Stimulated activated naive CD8-positive, alpha-beta T cell treated with anti-CD3 and anti-CD28 coated beads, Interleukin-15, Interleukin-2, amounts not matched to agents 100 ng/mL and 50 ng/mL, for 24 hours (primary cell): Measurements from ENCODE around the gene DYRK2.

Experiments used
- H3K27ac Mint-ChIP-seq: one replicate; pipeline ENCODE4 v1.8.0; 2021; ENCODE audit warnings: mild to moderate bottlenecking, mixed read lengths
- H3K27me3 Mint-ChIP-seq: one replicate; pipeline ENCODE4 v1.8.0; 2021; ENCODE audit warnings: mixed read lengths
- H3K36me3 Mint-ChIP-seq: one replicate; pipeline ENCODE4 v1.8.0; 2021; ENCODE audit warnings: low read depth, mixed read lengths
- H3K4me1 Mint-ChIP-seq: one replicate; pipeline ENCODE4 v1.8.0; 2021; ENCODE audit warnings: low read depth, mixed read lengths
- H3K4me3 Mint-ChIP-seq: one replicate; pipeline ENCODE4 v1.8.0; 2021; ENCODE audit warnings: mild to moderate bottlenecking, mixed read lengths
- H3K9me3 Mint-ChIP-seq: one replicate; pipeline ENCODE4 v1.8.0; 2021; ENCODE audit warnings: mixed read lengths

DYRK2 gene

GRCh38 chr12:67695974-67696373 is 47.4 kb downstream of the DYRK2 start:
- Mint-ChIP-seq H3K27me3 (peaks cover 3% of the 10 kb centered on the region), H3K4me3 (no peak overlapping the region), H3K36me3 (peaks cover 5% of the 10 kb centered on the region), H3K4me1 (peaks cover 83% of the 10 kb centered on the region), H3K9me3 (peaks cover 3% of the 10 kb centered on the region), H3K27ac (no peak overlapping the region)

DNA sequence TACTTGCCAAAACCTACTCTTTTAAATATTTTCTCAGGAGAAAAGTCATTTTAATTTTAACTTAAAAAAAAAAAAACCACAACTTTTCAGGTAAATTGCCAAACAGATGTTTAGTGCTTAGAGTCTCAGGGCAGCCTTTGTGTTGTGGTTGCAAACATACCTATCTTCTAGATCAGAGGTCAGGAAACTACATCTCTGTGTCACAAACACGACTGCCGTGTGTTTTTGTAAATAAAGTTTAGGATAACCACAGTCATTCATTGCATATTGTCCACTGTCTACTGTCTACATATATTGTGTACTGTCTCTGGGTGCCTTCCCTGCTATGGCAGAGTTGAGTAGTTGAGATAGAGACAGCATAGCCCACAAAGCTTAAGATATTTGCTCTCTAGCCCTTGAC is 48.9 kb downstream of the DYRK2 start:
- H3K4me3 Mint-ChIP-seq, result no peak overlapping the region
- no peak overlapping the region for H3K27ac Mint-ChIP-seq
- H3K4me1 Mint-ChIP-seq, result peaks cover 79% of the 10 kb centered on the region
- H3K36me3 Mint-ChIP-seq, result no peaks in the 10 kb centered on the region
- peaks cover 3% of the 10 kb centered on the region for H3K9me3 Mint-ChIP-seq
- H3K27me3 Mint-ChIP-seq, result peaks cover 3% of the 10 kb centered on the region

DNA sequence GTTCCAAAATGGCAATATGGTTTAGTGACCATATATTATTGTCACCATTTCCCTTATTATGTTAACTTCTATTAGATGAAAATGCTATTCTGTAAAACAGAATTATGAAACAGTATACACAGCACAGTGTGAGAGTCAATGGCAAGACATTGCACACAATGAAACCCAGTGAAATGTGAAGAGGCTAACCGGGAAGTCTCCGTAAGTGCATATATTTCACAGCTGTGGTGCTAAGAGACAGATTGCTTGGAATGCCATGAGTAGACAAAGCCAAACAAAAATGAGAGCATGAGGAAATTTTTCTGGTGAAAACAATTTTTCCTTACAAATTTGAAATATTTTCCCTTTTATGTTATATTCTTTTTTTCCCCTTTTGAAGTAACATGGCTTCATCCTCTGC is 49.4 kb downstream of the DYRK2 start:
- H3K9me3 Mint-ChIP-seq, result peaks cover 3% of the 10 kb centered on the region
- H3K27ac Mint-ChIP-seq, result no peak overlapping the region
- peaks cover 77% of the 10 kb centered on the region for H3K4me1 Mint-ChIP-seq
- peaks cover 3% of the 10 kb centered on the region for H3K27me3 Mint-ChIP-seq
- no peaks in the 10 kb centered on the region for H3K36me3 Mint-ChIP-seq
- peak overlapping the region; percentile 72 for H3K4me3 Mint-ChIP-seq

GRCh38 chr12:67698672-67699581 is 50.4 kb downstream of the DYRK2 start:
- Mint-ChIP-seq H3K9me3 (peaks cover under 1% of the 10 kb centered on the region), H3K4me3 (peak overlapping the region; percentile 72), H3K36me3 (no peaks in the 10 kb centered on the region), H3K27me3 (peaks cover under 1% of the 10 kb centered on the region), H3K4me1 (peaks cover 82% of the 10 kb centered on the region), H3K27ac (peak overlapping the region; percentile 34)

GRCh38 chr12:67701121-67701520 is 52.6 kb downstream of the DYRK2 start:
- H3K9me3 Mint-ChIP-seq, result no peaks in the 10 kb centered on the region
- H3K27ac Mint-ChIP-seq, result no peak overlapping the region
- no peak overlapping the region for H3K4me3 Mint-ChIP-seq
- peaks cover 7% of the 10 kb centered on the region for H3K27me3 Mint-ChIP-seq
- peaks cover 65% of the 10 kb centered on the region for H3K4me1 Mint-ChIP-seq
- H3K36me3 Mint-ChIP-seq, result no peaks in the 10 kb centered on the region

- H3K36me3 Mint-ChIP-seq, result no peaks in the 10 kb centered on the region
- H3K4me3 Mint-ChIP-seq, result no peak overlapping the region
- H3K27ac Mint-ChIP-seq, result no peak overlapping the region
- peaks cover 56% of the 10 kb centered on the region for H3K4me1 Mint-ChIP-seq
- peaks cover 7% of the 10 kb centered on the region for H3K27me3 Mint-ChIP-seq
- H3K9me3 Mint-ChIP-seq, result no peaks in the 10 kb centered on the region
Measured at GRCh38 chr12:67702136-67702535, 53.6 kb downstream of the DYRK2 start.

- peaks cover 7% of the 10 kb centered on the region for H3K27me3 Mint-ChIP-seq
- peaks cover 37% of the 10 kb centered on the region for H3K4me1 Mint-ChIP-seq
- H3K27ac Mint-ChIP-seq, result no peak overlapping the region
- H3K4me3 Mint-ChIP-seq, result no peak overlapping the region
- no peaks in the 10 kb centered on the region for H3K36me3 Mint-ChIP-seq
- no peaks in the 10 kb centered on the region for H3K9me3 Mint-ChIP-seq
Measured at GRCh38 chr12:67704071-67704470, 55.5 kb downstream of the DYRK2 start.

- peaks cover 7% of the 10 kb centered on the region for H3K27me3 Mint-ChIP-seq
- no peak overlapping the region for H3K27ac Mint-ChIP-seq
Measured at GRCh38 chr12:67705394-67706370, 57.1 kb downstream of the DYRK2 start.

GRCh38 chr12:67709367-67709954 is 60.9 kb downstream of the DYRK2 start:
- no peaks in the 10 kb centered on the region for H3K9me3 Mint-ChIP-seq
- peaks cover 4% of the 10 kb centered on the region for H3K4me1 Mint-ChIP-seq
- peaks cover 3% of the 10 kb centered on the region for H3K27me3 Mint-ChIP-seq
- H3K36me3 Mint-ChIP-seq, result no peaks in the 10 kb centered on the region
- no peak overlapping the region for H3K27ac Mint-ChIP-seq
- H3K4me3 Mint-ChIP-seq, result no peak overlapping the region

More at GRCh38 chr12:67705394-67706370, 57.1 kb downstream of the DYRK2 start:
- Mint-ChIP-seq H3K36me3 (no peaks in the 10 kb centered on the region), H3K4me3 (no peak overlapping the region), H3K9me3 (no peaks in the 10 kb centered on the region), H3K4me1 (peaks cover 24% of the 10 kb centered on the region)

DNA sequence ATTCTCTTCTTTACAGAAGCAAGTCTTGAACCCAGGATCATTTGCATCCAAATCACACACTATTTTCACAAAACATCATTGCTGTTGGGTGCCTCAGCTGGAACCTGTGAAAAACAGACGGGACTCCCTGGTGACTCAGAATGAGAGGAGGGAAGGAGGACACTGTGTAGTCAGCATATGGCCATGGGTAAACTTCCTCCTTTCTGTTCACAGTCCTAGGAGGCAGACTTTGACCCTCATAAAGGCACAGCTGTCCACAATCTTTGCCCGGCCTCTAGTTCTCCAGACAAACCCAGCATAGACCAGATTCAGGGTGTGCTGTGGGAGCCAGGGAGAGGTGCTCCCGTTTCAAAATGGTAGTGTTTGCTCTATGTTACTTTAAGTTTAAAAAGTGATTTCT is 62.0 kb downstream of the DYRK2 start:
- H3K4me3 Mint-ChIP-seq, result no peak overlapping the region
- H3K27me3 Mint-ChIP-seq, result no peaks in the 10 kb centered on the region
- H3K9me3 Mint-ChIP-seq, result no peaks in the 10 kb centered on the region
- H3K36me3 Mint-ChIP-seq, result no peaks in the 10 kb centered on the region
- H3K27ac Mint-ChIP-seq, result no peak overlapping the region
- peaks cover 4% of the 10 kb centered on the region for H3K4me1 Mint-ChIP-seq

DNA sequence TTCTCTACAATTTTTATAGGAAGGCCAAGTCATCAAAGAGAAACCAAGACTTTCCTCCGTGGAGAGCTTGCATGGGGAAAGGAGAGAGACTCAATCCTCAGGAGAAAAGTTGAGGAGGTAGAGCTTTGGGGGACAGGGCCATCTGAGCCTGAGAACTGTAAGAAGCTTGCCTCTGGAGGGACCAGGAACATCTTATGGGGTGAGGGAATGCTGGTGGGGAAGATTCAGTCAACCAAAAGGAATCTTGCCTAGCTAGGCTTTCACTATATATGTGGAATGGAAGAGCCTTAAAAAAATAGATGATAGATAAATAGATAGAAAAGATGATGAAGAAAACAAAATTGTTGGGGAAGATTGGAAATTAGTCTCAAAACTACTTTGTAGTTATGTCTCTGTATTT is 63.5 kb downstream of the DYRK2 start:
- no peaks in the 10 kb centered on the region for H3K27me3 Mint-ChIP-seq
- no peaks in the 10 kb centered on the region for H3K36me3 Mint-ChIP-seq
- H3K27ac Mint-ChIP-seq, result no peak overlapping the region
- H3K9me3 Mint-ChIP-seq, result no peaks in the 10 kb centered on the region
- peaks cover 4% of the 10 kb centered on the region for H3K4me1 Mint-ChIP-seq
- H3K4me3 Mint-ChIP-seq, result no peak overlapping the region

- H3K4me1 Mint-ChIP-seq, result peaks cover 4% of the 10 kb centered on the region
- no peaks in the 10 kb centered on the region for H3K36me3 Mint-ChIP-seq
- no peak overlapping the region for H3K4me3 Mint-ChIP-seq
- no peaks in the 10 kb centered on the region for H3K27me3 Mint-ChIP-seq
- H3K27ac Mint-ChIP-seq, result no peak overlapping the region
- H3K9me3 Mint-ChIP-seq, result no peaks in the 10 kb centered on the region
Measured at GRCh38 chr12:67714648-67715047, 66.1 kb downstream of the DYRK2 start.
